DND-41 (cell line): Measurements from ENCODE around the gene FNDC3B.

ENCODE experiments used
- EZH2 ChIP-seq: IDR thresholded peaks from 3 replicates; pipeline ENCODE4 v1.6.1; 2012; ENCODE audit warnings: borderline replicate concordance, low read depth, mild to moderate bottlenecking, moderate library complexity, low read length, inconsistent platforms; ENCODE audit not compliant: severe bottlenecking
- TF ChIP-seq, protein P1 (sequence below): IDR thresholded peaks from 2 replicates; pipeline ENCODE4 v1.5.1; 2012; ENCODE audit warnings: borderline replicate concordance, low read length, moderate library complexity, mild to moderate bottlenecking; ENCODE audit not compliant: poor library complexity, severe bottlenecking; ENCODE audit errors: extremely low read depth

DNA sequence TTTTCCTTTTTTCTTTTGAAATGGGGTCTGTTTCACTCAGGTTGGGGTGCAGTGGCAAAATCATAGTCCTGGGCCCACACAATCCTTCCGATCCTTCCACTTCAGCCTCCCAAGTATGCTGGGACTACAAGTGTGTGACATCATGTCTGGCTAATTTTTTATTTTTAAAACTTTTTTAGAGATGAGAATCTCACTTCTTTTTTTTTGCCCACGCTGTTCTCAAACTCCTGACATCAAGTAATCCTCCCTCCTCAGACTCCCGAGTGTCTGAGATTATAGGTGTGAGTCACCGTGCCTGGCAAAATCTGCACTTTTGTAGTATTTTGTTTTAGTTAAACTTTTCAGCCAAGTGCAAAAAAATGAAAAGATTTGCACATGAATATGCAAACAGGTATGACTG lies 171.0 kb downstream of the FNDC3B start:
- TF ChIP-seq, protein P1, sequence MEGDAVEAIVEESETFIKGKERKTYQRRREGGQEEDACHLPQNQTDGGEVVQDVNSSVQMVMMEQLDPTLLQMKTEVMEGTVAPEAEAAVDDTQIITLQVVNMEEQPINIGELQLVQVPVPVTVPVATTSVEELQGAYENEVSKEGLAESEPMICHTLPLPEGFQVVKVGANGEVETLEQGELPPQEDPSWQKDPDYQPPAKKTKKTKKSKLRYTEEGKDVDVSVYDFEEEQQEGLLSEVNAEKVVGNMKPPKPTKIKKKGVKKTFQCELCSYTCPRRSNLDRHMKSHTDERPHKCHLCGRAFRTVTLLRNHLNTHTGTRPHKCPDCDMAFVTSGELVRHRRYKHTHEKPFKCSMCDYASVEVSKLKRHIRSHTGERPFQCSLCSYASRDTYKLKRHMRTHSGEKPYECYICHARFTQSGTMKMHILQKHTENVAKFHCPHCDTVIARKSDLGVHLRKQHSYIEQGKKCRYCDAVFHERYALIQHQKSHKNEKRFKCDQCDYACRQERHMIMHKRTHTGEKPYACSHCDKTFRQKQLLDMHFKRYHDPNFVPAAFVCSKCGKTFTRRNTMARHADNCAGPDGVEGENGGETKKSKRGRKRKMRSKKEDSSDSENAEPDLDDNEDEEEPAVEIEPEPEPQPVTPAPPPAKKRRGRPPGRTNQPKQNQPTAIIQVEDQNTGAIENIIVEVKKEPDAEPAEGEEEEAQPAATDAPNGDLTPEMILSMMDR, result no peak
- TF ChIP-seq EZH2, result no peak
